ENCODE data around the gene ATP10B.

ATP10B gene

GRCh38 chr5:160520609-160521391, 331.2 kb downstream of the ATP10B start:
- Histone ChIP-seq H3K27ac (no peak overlapping the region), H3K4me3 (no peak overlapping the region)
- TF ChIP-seq, protein P1, sequence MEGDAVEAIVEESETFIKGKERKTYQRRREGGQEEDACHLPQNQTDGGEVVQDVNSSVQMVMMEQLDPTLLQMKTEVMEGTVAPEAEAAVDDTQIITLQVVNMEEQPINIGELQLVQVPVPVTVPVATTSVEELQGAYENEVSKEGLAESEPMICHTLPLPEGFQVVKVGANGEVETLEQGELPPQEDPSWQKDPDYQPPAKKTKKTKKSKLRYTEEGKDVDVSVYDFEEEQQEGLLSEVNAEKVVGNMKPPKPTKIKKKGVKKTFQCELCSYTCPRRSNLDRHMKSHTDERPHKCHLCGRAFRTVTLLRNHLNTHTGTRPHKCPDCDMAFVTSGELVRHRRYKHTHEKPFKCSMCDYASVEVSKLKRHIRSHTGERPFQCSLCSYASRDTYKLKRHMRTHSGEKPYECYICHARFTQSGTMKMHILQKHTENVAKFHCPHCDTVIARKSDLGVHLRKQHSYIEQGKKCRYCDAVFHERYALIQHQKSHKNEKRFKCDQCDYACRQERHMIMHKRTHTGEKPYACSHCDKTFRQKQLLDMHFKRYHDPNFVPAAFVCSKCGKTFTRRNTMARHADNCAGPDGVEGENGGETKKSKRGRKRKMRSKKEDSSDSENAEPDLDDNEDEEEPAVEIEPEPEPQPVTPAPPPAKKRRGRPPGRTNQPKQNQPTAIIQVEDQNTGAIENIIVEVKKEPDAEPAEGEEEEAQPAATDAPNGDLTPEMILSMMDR (IDR thresholded peaks at IDR 0.05): no peak
- DNase-seq (ENCODE audit: low spot score): no peak

- H3K4me3 ChIP-seq: no peak overlapping the region
- no peak for DNase-seq (ENCODE audit: low spot score)
- H3K27ac ChIP-seq: no peak overlapping the region
- TF ChIP-seq, protein P1 (IDR thresholded peaks at IDR 0.05): no peak
Measured at GRCh38 chr5:160516696-160517530, 335.1 kb downstream of the ATP10B start.

DNA sequence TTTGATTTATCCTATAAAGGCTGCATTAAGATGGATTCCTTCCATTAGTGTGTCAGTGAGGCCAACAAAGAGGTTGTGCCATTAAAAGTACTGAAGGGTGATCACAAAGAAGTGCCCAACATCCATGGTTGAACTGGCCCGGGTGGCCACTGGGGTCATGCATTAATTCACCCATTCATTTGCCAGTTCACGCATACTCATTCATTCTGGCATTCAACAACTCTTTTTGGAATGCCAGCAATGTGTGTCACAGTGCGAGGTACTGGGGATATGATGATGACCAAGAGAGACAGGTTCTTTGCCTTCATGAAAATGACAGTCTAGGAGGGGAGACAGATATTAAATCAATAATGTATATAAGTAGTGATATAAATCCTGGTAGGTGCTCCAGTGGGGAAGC, 337.1 kb downstream of the ATP10B start:
- TF ChIP-seq, protein P1 (IDR thresholded peaks at IDR 0.05): no peak
- DNase-seq (ENCODE audit: low spot score): no peak
- H3K27ac ChIP-seq: no peak overlapping the region
- H3K4me3 ChIP-seq: no peak overlapping the region

GRCh38 chr5:160514191-160514590, 337.8 kb downstream of the ATP10B start:
- no peak overlapping the region for H3K27ac ChIP-seq
- H3K4me3 ChIP-seq: no peak overlapping the region
- TF ChIP-seq, protein P1 (IDR thresholded peaks at IDR 0.05): no peak
- no peak for DNase-seq (ENCODE audit: low spot score)

DNA sequence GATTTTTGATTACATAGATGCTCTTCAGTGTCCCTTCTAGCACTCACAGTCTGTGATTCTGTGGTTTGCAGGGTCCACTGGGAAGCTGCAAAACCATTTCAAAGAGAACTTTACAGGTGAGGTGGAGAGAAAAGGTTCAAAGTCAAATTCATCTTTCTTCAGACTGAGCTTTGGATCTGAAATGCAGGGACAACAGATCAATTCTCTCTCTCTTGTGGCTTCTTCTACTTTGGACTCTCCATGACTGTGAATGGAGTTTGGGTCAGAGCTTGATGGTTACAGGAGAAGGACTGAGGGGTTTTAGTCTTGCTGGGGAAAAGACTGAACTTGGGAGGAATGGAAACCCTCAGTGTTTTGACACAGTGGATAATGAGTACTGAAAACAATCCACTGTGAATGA, 338.5 kb downstream of the ATP10B start:
- TF ChIP-seq, protein P1 (IDR thresholded peaks at IDR 0.05): no peak
- Histone ChIP-seq H3K4me3 (no peak overlapping the region), H3K27ac (no peak overlapping the region)
- DNase-seq (ENCODE audit: low spot score): no peak

Measured in coronary artery (tissue), 2 donors.